DND-41 (cell line): ENCODE data around the gene COG3.
A peak's percentile ranks its signal among the peaks of the same experiment; 100 is the strongest.

Source experiments
- ATAC-seq: fragments of 200-7000 bp; cut with Tn5 transposase; 3 replicates; pipeline ENCODE4 v1.9.1; 2021; ENCODE audit warnings: low read depth; ENCODE audit not compliant: insufficient read depth
- DNase-seq: peaks from one replicate; pipeline ENCODE4 v3.0.0-alpha.2; 2020
- H2AFZ ChIP-seq: 2 replicates; pipeline ENCODE4 v1.6.0; 2012; ENCODE audit warnings: low read depth, low read length
- H3K27ac ChIP-seq: 2 replicates; pipeline ENCODE4 v1.5.1; 2012; ENCODE audit warnings: low read length, inconsistent platforms
- H3K27me3 ChIP-seq: fragments of 200-600 bp; sonication (generic); 2 replicates; pipeline ENCODE4 v1.6.0; 2012; ENCODE audit warnings: low read length, mild to moderate bottlenecking, inconsistent platforms; ENCODE audit not compliant: insufficient read depth, poor library complexity
- H3K36me3 ChIP-seq: 2 replicates; pipeline ENCODE4 v1.5.1; 2012; ENCODE audit warnings: low read length, inconsistent platforms; ENCODE audit not compliant: insufficient read depth
- H3K4me1 ChIP-seq: 2 replicates; pipeline ENCODE4 v1.5.1; 2012; ENCODE audit warnings: mild to moderate bottlenecking, low read length; ENCODE audit not compliant: insufficient read depth
- H3K4me2 ChIP-seq: 2 replicates; pipeline ENCODE4 v1.6.0; 2012; ENCODE audit warnings: mild to moderate bottlenecking, moderate library complexity, low read length, inconsistent platforms; ENCODE audit not compliant: insufficient read depth
- H3K4me3 ChIP-seq, 2 experiments: fragments of 200-600 bp in 1 of 2; shearing (Covaris generic) in 1 of 2; 2 replicates each; pipeline ENCODE4 v1.5.1; 2012 to 2016; ENCODE audit warnings: inconsistent platforms in 2 of 2, low read length in 2 of 2, mild to moderate bottlenecking in 2 of 2, low read depth in 1 of 2, moderate library complexity in 1 of 2
- H3K79me2 ChIP-seq: 2 replicates; pipeline ENCODE4 v1.6.0; 2012; ENCODE audit warnings: low read length, inconsistent platforms; ENCODE audit not compliant: insufficient read depth
- H3K9ac ChIP-seq: 2 replicates; pipeline ENCODE4 v1.6.0; 2012; ENCODE audit warnings: low read depth, mild to moderate bottlenecking, inconsistent platforms, low read length, moderate library complexity
- H3K9me3 ChIP-seq: 2 replicates; pipeline ENCODE4 v1.5.1; 2012; ENCODE audit warnings: low read length, moderate library complexity, mild to moderate bottlenecking, inconsistent platforms; ENCODE audit not compliant: insufficient read depth, severe bottlenecking
- H4K20me1 ChIP-seq: 2 replicates; pipeline ENCODE4 v1.6.0; 2012; ENCODE audit warnings: low read length; ENCODE audit not compliant: insufficient read depth
- CTCF ChIP-seq: IDR thresholded peaks from 2 replicates; pipeline ENCODE4 v1.5.1; 2012; ENCODE audit warnings: borderline replicate concordance, low read length, moderate library complexity, mild to moderate bottlenecking; ENCODE audit not compliant: poor library complexity, severe bottlenecking; ENCODE audit errors: extremely low read depth
- EZH2 ChIP-seq: IDR thresholded peaks from 3 replicates; pipeline ENCODE4 v1.6.1; 2012; ENCODE audit warnings: borderline replicate concordance, low read depth, mild to moderate bottlenecking, moderate library complexity, low read length, inconsistent platforms; ENCODE audit not compliant: severe bottlenecking

The COG3 gene

GRCh38 chr13:45548281-45548680 lies 83.5 kb downstream of the COG3 start:
- H4K20me1 ChIP-seq: no peaks in the 10 kb centered on the region; the same call in 1 of the 2 replicates
- H2AFZ ChIP-seq: no peak overlapping the region
- DNase-seq: peak; percentile 8
- no peaks in the 10 kb centered on the region for H3K36me3 ChIP-seq
- no peak overlapping the region for H3K4me2 ChIP-seq
- no peak overlapping the region for H3K9ac ChIP-seq
- no peaks in the 10 kb centered on the region for H3K27me3 ChIP-seq
- no peak for ATAC-seq
- H3K9me3 ChIP-seq: no peaks in the 10 kb centered on the region
- no peak overlapping the region for H3K4me3 ChIP-seq
- TF ChIP-seq EZH2: no peak
- TF ChIP-seq CTCF: no peak
- H3K27ac ChIP-seq: no peak overlapping the region
- no peaks in the 10 kb centered on the region for H3K4me1 ChIP-seq
- H3K79me2 ChIP-seq: no peaks in the 10 kb centered on the region

GRCh38 chr13:45554604-45555109 lies 89.9 kb downstream of the COG3 start:
- Histone ChIP-seq H3K79me2 (no peaks in the 10 kb centered on the region), H3K4me1 (no peaks in the 10 kb centered on the region), H4K20me1 (no peaks in the 10 kb centered on the region), H3K27ac (no peak overlapping the region), H3K4me2 (no peak overlapping the region), H2AFZ (no peak overlapping the region), H3K27me3 (no peaks in the 10 kb centered on the region), H3K9ac (no peak overlapping the region), H3K4me3 (no peak overlapping the region), H3K36me3 (no peaks in the 10 kb centered on the region), H3K9me3 (no peaks in the 10 kb centered on the region)
- DNase-seq: no peak
- no peak for TF ChIP-seq EZH2
- no peak for TF ChIP-seq CTCF
- no peak for ATAC-seq

- H2AFZ ChIP-seq: no peak overlapping the region
- no peaks in the 10 kb centered on the region for H3K79me2 ChIP-seq
- H3K27ac ChIP-seq: no peak overlapping the region
- H3K9ac ChIP-seq: no peak overlapping the region
- no peaks in the 10 kb centered on the region for H3K4me1 ChIP-seq
- no peaks in the 10 kb centered on the region for H4K20me1 ChIP-seq
- no peaks in the 10 kb centered on the region for H3K27me3 ChIP-seq
- no peak overlapping the region for H3K4me2 ChIP-seq
- no peak for ATAC-seq
- no peaks in the 10 kb centered on the region for H3K36me3 ChIP-seq
- TF ChIP-seq CTCF (no peak), EZH2 (no peak)
- no peaks in the 10 kb centered on the region for H3K9me3 ChIP-seq
- H3K4me3 ChIP-seq: no peak overlapping the region
- DNase-seq: no peak
These were observed 99.5 kb downstream of the COG3 start for GRCh38 chr13:45564133-45564776.
